ENCODE data around the gene EPB41L3.

EPB41L3 gene

GRCh38 chr18:5429681-5430080 lies 114.1 kb downstream of the EPB41L3 start (continued):
- TF ChIP-seq PRDM4 (tag by site-specific recombination; IDR thresholded peaks at IDR 0.05): no peak
- TF ChIP-seq ZNF146 (tag by site-specific recombination; IDR thresholded peaks at IDR 0.05): no peak
- TF ChIP-seq ZNF561 (tag by site-specific recombination; IDR thresholded peaks at IDR 0.05; ENCODE audit: borderline replicate concordance): no peak
- no peak for TF ChIP-seq ZNF398 (tag by site-specific recombination; IDR thresholded peaks at IDR 0.05)
- TF ChIP-seq GFI1B (tag by site-specific recombination; IDR thresholded peaks at IDR 0.05): no peak
- no peak for TF ChIP-seq BCL11A (tag by site-specific recombination; IDR thresholded peaks at IDR 0.05; ENCODE audit: low read depth)
- no peak for TF ChIP-seq AEBP2 (tag by site-specific recombination; IDR thresholded peaks at IDR 0.05; ENCODE audit: borderline replicate concordance)
- no peak for TF ChIP-seq MEIS1 (CRISPR knock-in tag; IDR thresholded peaks at IDR 0.05; ENCODE audit: borderline replicate concordance)
- TF ChIP-seq ZNF341 (tag by site-specific recombination; IDR thresholded peaks at IDR 0.05; ENCODE audit: low read depth): no peak
- no peak for TF ChIP-seq MYNN (tag by site-specific recombination; IDR thresholded peaks at IDR 0.05; ENCODE audit: borderline replicate concordance)
- no peak for TF ChIP-seq ZNF24 (tag by site-specific recombination; IDR thresholded peaks at IDR 0.05)
- TF ChIP-seq SP3 (tag by site-specific recombination; IDR thresholded peaks at IDR 0.05): no peak
- no peak for TF ChIP-seq ZSCAN16 (tag by site-specific recombination; IDR thresholded peaks at IDR 0.05)
- TF ChIP-seq ZNF777 (tag by site-specific recombination; IDR thresholded peaks at IDR 0.05; ENCODE audit: borderline replicate concordance): no peak

GRCh38 chr18:5425721-5426120 lies 118.1 kb downstream of the EPB41L3 start:
- ChIA-PET CTCF (interaction anchor here (0.6 to 1.2 kb wide), 3 partner anchors 17 to 200 kb away, joined by 4 to 8 read pairs (median 4); no protein-coding TSS in a partner anchor), POLR2A (no interaction called here)
- peaks cover 3 to 17% of the 10 kb centered on the region in 2 experiments; a peak in 2 of 3 replicates for H3K36me3 ChIP-seq (ENCODE audit: control insufficient read depth in 2 of 2, insufficient read depth in 1 of 2, low read length in 2 of 2)

GRCh38 chr18:5424903-5425664 lies 118.7 kb downstream of the EPB41L3 start:
- CTCF ChIA-PET: interaction anchor here (1.2 kb wide), 1 partner anchor 122 kb away, joined by 8 read pairs; no protein-coding TSS in a partner anchor

More at GRCh38 chr18:5425721-5426120, 118.1 kb downstream of the EPB41L3 start:
- no peak overlapping the region for H3K27ac ChIP-seq (ENCODE audit: extremely low read depth, low read depth, low read length)
- TF ChIP-seq ZNF600 (tag by site-specific recombination; IDR thresholded peaks at IDR 0.05) (0 out of 2 replicates have a peak, but pooled peaks have one; percentile 39), ZNF561 (tag by site-specific recombination; IDR thresholded peaks at IDR 0.05; ENCODE audit: borderline replicate concordance) (no peak)
- no peaks in the 10 kb centered on the region for H3K9me3 ChIP-seq (ENCODE audit: control insufficient read depth, insufficient read depth, low read depth, low read length)
- H3K4me3 ChIP-seq (ENCODE audit: low read depth, low read length): no peak overlapping the region
- no peaks in the 10 kb centered on the region for H3K4me1 ChIP-seq (ENCODE audit: control insufficient read depth, insufficient read depth, low read length)

More at GRCh38 chr18:5424903-5425664, 118.7 kb downstream of the EPB41L3 start:
- H3K4me1 ChIP-seq (ENCODE audit: control insufficient read depth, insufficient read depth, low read length): no peaks in the 10 kb centered on the region
- H3K27ac ChIP-seq (ENCODE audit: extremely low read depth, low read depth, low read length): no peak overlapping the region
- TF ChIP-seq PBX3 (CRISPR knock-in tag; IDR thresholded peaks at IDR 0.05) (no peak), ZNF398 (tag by site-specific recombination; IDR thresholded peaks at IDR 0.05) (no peak), ZNF654 (tag by site-specific recombination; IDR thresholded peaks at IDR 0.05; ENCODE audit: low read depth) (peak; percentile 19)
- H3K9me3 ChIP-seq (ENCODE audit: control insufficient read depth, insufficient read depth, low read depth, low read length): no peaks in the 10 kb centered on the region
- H3K36me3 ChIP-seq (ENCODE audit: control insufficient read depth in 2 of 2, insufficient read depth in 1 of 2, low read length in 2 of 2): peaks cover 3 to 17% of the 10 kb centered on the region in 2 experiments; a peak in 2 of 3 replicates
- H3K4me3 ChIP-seq (ENCODE audit: low read depth, low read length): no peak overlapping the region
- POLR2A ChIA-PET: no interaction called here
